GM12878 (cell line): ENCODE measurements around the gene IL18R1.

Experiments used
- EP300 ChIP-seq, 2 experiments: fragments of 150-350 bp in 1 of 2; IDR thresholded peaks; 2 replicates each; pipeline ENCODE4 v1.6.1; 2011 to 2012; ENCODE audit warnings: low read depth in 2 of 2, low read length in 2 of 2, borderline replicate concordance in 1 of 2, improper control_type of control experiment in 1 of 2, inconsistent platforms in 1 of 2; ENCODE audit not compliant: control insufficient read depth in 1 of 2
- EZH2 ChIP-seq: IDR thresholded peaks from 2 replicates; pipeline ENCODE4 v1.6.1; 2012; ENCODE audit warnings: low read depth, mild to moderate bottlenecking, control low read depth, inconsistent platforms, low read length, borderline replicate concordance; ENCODE audit not compliant: control insufficient read depth
- MEF2A ChIP-seq: IDR thresholded peaks from 2 replicates; pipeline ENCODE4 v1.6.1; 2011; ENCODE audit warnings: low read depth, mild to moderate bottlenecking, low read length, moderate library complexity; ENCODE audit not compliant: insufficient read depth
- NR2C1 ChIP-seq: fragments of 450-650 bp; IDR thresholded peaks from 2 replicates; pipeline ENCODE4 v1.6.1; 2017; ENCODE audit warnings: antibody characterized with exemption, mild to moderate bottlenecking, moderate library complexity
- POLR2A ChIP-seq: IDR thresholded peaks from 2 replicates; pipeline ENCODE4 v1.6.1; 2011; ENCODE audit warnings: low read depth, mild to moderate bottlenecking, low read length
- SMARCA5 ChIP-seq: fragments of 450-650 bp; IDR thresholded peaks from 2 replicates; pipeline ENCODE4 v1.6.1; 2017; ENCODE audit warnings: mild to moderate bottlenecking
- ZSCAN29 ChIP-seq: fragments of 450-650 bp; IDR thresholded peaks from 2 replicates; pipeline ENCODE4 v1.6.1; 2017; ENCODE audit warnings: mild to moderate bottlenecking, moderate library complexity
- TF ChIP-seq, protein P1 (sequence below), 3 experiments: IDR thresholded peaks in 2 of 3; conservative IDR thresholded peaks in 1 of 3; 2 replicates each; pipeline ENCODE4 v1.5.1; 2011; ENCODE audit warnings: low read depth in 3 of 3, low read length in 3 of 3, mild to moderate bottlenecking in 3 of 3, control low read depth in 2 of 3, moderate library complexity in 2 of 3, inconsistent platforms in 1 of 3, mixed read lengths in 1 of 3; ENCODE audit not compliant: control insufficient read depth in 2 of 3, insufficient read depth in 1 of 3; ENCODE audit errors: extremely low read depth in 1 of 3

DNA sequence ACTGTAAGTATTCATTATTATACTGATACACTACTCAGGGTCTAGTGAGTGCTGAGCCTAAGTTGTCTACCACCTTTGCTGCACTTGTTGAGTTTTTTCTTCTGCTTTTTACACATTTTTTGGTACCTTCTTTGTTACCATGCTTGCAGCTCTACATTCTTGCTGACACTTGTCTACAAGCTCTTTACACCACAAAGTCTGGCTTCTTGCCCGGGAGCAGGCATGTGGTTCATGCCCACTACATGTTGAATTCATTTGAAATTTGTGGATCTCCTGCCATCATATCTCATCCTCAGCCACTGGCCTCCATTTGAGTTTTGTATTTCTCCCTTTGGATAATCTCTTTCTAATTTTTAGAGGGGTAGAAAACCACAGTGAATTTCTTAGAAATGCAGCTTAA lies 29.9 kb downstream of the IL18R1 start:
- no peak for TF ChIP-seq ZSCAN29
- TF ChIP-seq EZH2 = no peak
- no peak for TF ChIP-seq EP300 (IDR thresholded peaks at IDR 0.05; ENCODE audit: borderline replicate concordance in 1 of 2, control insufficient read depth in 1 of 2, low read depth in 2 of 2, low read length in 2 of 2)
- TF ChIP-seq, protein P1, sequence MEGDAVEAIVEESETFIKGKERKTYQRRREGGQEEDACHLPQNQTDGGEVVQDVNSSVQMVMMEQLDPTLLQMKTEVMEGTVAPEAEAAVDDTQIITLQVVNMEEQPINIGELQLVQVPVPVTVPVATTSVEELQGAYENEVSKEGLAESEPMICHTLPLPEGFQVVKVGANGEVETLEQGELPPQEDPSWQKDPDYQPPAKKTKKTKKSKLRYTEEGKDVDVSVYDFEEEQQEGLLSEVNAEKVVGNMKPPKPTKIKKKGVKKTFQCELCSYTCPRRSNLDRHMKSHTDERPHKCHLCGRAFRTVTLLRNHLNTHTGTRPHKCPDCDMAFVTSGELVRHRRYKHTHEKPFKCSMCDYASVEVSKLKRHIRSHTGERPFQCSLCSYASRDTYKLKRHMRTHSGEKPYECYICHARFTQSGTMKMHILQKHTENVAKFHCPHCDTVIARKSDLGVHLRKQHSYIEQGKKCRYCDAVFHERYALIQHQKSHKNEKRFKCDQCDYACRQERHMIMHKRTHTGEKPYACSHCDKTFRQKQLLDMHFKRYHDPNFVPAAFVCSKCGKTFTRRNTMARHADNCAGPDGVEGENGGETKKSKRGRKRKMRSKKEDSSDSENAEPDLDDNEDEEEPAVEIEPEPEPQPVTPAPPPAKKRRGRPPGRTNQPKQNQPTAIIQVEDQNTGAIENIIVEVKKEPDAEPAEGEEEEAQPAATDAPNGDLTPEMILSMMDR (IDR thresholded peaks at IDR 0.05 in 2 of 3, conservative IDR thresholded peaks at IDR 0.05 in 1 of 3; ENCODE audit: control insufficient read depth in 2 of 3, extremely low read depth in 1 of 3, insufficient read depth in 1 of 3, low read depth in 3 of 3, low read length in 3 of 3) = no peak
- no peak for TF ChIP-seq MEF2A
- TF ChIP-seq SMARCA5 = no peak
- no peak for TF ChIP-seq POLR2A
- TF ChIP-seq NR2C1 = no peak
